Stimulated activated CD4-positive, alpha-beta T cell treated with anti-CD3 and anti-CD28 coated beads, TNF-alpha, amount 100 ng/mL, for 48 hours (primary cell): ENCODE measurements around the gene CDC42BPG.

Source experiments
- DNase-seq, 3 donors: peaks; one replicate each; pipeline ENCODE4 v3.0.0-alpha.2; 2020; ENCODE audit warnings: low read depth in 3 of 3

Gene CDC42BPG

DNA sequence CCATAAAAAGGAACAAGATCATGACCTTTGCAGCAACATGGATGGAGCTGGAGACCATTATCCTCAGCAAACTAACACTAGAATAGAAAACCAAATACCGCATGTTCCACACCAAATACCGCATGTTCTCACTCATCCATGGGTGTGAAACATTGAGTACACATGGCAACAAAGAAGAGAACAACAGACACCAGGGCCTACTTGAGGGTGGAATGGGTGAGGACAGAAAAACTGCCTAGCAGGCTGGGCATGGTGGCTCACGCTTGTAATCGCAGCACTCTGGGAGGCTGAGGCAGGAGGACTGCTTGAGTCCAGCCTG, 21.7 kb upstream of the CDC42BPG start:
- no peak for DNase-seq

DNA sequence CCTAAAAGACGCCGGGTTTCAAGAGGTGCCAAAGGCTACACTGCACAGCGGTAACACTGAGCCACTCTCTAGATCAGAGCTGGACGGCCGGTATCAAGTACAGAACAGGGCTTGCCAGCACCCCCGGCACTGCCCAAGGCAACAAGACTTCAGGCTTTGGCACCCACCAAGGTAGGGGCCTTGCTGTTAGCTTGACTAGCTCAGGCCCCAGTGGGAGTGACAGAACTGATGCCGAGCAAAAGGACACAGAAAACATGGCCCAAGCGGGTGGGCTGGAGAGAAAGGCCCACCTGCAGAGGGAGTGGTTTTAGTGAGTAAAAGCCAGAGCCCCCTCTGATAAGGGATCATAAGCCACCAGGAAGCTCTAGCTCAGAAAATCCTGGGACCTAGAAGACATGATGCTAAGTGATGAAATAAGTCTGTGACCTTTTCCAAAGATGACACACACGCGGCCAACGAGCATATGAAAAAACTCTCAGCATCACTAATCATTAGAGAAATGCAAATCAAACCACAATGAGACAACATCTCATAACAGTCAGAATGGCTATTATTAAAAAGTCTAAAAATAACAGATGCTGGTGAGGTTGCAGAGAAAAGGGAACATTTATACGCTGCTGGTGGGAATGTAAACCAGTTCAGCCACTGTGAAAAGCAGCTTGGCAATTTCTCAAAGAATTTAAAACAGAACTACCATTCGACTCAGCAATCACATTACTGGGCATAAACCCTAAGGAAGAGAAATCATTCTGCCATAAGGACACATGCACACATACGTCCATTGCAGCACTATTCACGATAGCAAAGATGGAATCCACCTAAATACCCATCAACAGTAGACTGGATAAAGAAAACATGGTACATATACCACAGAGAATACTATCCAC, 21.1 kb upstream of the CDC42BPG start:
- no peak for DNase-seq

DNA sequence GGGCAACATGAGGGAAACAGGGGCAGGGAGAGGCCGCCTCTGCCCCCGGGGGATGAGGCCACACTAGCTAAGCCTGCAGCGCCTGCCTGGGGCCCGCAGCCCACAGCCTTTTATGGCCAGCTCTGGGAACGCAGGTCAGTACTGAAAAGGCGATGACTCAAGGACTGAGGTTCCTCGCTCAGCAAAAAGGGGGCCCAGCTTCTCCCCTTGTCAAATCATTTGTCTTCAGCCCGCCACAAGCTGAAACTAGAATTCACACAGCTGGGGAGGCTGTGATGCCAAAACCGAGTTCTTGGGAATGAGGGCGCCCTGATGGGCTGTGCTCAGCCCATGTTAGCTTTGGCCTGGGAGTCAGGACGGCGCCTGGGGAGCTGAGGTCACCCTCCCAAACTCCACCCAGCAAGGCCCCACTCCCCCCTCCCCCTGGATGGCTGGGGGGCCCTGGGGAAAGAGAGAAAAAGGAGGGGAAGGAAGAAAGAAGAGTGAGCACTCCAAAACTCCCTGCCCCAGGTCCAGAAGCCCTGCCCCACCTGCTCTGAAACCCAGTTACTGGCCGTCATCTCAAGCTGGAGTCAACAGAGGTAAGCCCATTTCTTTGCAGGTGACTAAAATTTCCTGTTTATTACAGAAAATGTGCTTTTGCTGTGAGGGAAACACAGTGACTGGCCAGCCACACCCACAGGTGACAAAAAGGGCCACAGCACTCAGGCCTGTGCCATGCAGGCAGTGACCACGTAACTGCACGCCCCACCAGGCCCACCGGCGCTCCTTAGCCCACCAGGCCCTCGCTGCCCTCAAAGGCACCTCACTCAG, 20.2 kb upstream of the CDC42BPG start:
- peak in 1 of 3 donors; percentile 73 for DNase-seq

DNA sequence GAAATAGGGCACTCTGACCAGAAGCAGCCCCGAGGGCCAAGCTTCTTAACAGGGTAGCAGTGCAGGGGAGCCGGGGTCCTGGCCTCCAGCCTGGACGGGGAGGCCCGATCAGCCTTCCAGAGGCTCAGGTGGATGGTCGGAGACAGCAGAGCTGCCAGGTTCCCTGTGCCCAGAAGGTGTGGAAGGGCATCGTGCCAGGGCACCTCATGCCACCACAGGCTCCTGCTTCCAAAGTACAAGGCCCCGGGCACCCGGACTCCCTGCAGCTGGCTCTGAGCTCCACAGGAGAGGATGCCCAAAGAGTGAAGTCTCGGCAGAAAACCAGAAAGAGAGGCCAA, 19.7 kb upstream of the CDC42BPG start:
- DNase-seq, result no peak

DNA sequence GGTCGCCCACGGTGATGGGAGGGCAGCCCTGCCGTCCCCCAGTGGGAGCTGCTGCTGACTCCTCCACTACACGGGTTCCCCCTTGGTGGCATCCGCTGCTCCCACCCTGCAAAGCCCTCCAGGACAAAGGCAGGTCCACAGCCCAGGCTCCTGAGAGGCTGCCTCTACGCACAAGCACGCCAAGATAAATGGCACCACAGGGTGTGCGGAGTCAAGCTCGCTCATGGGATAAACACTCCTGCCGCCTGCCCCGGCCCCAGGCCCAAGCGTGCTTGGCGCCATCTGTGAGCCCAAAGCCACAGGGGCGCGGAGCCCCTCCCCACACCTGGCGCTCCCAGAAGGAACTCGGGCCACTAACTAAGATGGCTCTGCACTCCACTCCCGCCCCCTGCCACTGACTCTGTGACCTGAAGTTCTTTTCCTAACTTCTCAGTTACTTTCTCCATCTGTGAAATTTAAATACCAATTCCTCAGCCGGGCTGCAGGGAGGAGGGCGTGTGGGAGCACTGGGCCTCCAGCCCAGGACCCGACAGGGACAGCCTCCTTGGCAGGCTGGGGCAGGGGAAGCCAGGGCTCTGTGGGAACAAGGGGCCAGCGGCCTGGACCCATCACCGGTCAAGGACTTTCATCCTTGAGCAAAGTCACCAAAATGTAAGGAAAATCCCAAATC, 19.1 kb upstream of the CDC42BPG start:
- DNase-seq, result no peak

DNA sequence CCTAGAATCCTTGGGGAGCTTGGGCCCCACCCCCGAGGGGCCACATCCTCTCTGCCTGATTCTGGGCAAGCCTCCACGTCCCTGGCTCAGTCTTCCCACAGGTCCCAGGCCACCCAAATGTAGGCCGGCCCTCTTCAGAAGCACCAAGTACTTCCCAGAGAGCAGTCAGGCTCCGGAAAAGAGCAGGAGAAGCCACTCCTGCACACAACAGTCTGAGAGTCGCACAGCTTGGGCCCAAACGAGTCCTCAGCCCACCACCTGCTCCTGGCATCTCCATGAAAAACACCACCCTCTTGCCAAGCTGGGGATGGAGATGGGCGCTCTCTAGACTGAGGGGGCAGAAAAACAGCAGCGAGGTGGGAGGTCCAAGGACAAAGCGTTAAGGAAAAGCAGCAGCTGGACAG, 18.5 kb upstream of the CDC42BPG start:
- DNase-seq, result no peak

DNA sequence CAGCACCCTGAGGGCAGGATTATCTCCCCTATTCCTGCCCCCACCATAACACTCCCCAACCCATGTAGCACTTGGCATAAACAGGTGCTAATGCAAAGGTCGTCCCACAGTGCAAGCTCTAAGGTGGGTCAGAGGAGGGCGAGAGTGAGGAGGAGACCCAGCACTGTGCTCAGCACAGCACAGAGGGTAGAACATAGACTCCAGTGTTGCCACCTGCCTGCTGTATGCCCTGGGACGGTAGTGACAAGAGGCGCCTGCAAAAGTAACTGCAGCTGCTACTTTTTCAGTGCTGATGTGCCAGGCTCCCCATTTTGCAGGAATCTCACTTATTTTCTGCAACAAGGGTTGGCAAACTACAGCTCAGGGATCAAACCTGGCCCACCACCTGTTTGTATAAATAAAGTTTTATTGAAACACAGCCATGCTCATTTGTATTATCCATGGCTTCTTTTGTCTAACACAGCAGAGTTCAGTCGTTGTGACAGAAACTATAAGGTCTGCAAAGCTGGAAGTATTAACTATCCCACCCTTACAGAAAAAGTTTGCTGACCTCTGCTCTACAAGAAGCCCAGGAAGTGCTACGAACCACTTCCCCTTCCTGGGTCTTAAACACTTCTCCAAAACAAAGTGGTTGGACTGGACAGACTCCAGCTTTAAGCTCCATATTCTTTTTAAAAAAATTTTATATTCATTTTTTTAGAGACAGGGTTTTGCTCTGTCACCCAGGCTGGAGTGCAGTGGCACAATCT, 16.9 kb upstream of the CDC42BPG start:
- DNase-seq, result no peak

DNA sequence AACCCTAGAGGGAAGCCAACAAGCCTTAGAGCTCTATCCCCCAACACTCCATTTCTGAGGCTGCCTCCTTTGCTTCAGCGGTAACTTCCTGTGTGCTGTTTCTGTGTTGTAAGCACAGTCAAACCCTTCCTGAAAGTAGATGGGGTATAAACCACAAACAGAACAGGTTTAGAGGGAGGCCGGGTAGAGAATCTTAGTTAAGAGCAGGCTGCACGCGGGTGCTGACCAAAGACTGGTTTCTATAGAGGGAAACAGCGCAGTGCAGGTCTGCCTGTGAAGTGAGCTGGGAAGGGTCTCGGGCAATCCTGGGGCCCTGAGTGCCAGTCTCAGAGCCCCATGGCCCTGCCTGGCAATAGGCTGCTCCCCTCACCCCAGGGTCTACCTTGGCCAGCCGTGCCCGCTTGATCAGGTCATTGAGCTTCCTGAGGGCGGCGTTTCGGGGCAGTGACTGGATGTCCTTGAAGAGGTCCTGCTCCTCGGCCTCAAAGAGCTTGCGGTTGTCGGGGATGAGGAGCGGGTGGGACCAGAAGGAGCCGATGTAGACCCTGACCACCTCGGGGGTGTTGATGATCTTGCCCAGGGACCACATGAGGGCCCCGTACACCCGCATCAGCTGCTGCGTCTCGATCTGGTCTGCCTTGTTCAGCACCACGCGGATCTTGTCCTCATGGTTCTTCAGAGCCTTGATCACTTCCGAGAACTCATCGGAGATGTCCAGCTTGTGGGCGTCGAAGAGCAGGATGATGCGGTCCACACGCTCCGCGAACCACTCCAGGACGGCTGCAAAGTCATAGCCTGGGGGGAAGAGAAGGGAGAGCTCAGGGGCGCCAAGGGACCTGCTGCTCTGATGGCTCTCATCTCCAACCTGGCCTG, 15.3 kb upstream of the CDC42BPG start:
- peak in 1 of 3 donors; percentile 60 for DNase-seq

DNA sequence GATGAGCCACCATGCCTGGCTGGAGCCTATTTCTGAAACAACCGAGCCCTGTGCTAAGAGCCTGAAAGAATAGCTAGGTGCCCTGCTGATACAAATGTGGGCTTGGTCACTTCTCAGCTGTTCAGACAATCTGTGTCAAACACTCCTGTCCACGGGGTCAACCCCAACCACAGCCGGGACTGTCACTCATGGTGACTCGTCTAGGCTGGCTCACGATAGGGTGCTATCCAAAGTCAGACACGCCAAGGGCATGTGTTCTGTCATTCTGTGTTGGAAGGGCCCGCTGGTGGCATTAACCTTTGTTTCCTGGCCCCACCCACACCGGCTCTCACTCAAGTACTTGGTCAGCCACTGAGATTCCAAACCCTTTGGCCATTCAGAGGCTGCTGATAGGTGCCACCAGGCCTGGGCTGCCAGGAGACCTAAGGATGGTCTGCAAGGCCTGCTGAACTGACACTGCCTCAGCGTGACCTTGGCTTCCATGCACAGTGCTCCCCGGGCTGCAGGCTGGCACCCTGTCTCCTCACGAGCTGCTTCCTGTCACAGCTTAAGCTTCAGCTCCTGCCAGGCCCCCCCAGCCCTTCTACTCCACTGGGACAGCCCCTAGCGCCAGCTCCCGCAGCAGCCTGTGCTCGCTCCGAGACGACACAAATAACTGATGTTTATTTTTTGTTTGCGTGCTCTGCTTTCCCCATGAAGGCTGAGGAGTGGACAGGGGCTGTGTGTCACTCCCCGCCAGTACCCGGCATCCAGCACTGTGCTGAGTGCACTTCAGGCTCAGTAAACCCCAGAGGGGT, 14.2 kb upstream of the CDC42BPG start:
- DNase-seq, result no peak

DNA sequence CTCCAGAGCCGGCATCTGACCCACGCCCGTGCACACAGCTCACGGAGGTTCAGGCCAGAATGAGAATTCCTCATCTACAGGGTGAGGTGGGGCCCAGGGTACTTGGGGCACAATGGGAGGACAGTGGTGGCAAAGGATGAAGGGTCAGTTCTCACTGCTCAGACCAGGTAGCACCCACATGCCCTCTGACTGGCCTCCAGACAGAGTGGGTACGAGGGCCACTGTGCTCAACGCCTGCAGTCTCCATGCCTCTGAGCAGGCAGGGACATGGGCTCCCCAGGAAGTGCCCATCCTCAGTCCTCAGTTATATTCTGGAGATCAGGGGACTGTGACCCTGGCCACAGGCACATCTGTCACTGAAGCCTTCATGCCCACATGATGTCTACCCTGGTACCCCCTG, 13.0 kb upstream of the CDC42BPG start:
- no peak for DNase-seq

DNA sequence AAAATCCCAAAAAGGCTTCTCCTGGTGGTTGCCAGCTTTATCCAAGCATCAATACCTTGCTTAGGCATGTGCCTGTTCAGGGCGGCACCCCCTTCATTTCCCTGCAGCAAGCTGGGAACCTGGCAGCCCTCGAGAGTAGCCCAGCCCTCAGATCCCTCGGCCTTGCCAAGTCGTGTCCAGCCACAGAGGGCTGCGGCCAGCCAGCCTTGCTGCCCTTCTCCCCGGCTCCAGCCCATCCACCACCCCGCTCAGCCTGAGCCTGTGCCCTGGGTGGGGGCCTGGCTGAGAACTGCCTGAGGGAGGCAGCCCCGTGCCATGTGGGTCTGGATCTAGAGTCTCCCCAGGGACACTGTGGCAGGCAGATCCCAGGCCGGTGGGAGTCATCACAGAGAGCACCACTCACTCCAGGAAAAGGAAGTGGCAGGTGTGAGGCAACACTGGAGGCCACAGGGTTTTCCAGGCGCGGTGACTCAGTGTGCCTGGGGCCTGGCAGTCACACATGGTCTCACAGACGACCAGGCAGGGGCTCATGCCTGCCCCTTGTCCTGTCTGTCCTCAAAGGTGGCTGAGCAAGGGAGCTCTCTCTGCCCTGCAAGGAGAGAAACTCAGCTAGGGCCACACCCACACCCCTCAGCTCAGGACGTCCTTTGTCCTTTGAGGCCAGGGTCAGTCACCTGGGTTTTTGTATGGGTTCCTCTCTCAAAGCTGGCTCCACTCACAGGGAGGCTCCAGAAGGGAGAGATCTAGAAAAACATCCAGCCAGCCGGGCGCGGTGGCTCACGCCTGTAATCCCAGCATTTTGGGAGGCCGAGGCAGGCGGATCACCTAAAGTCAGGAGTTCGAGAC, 12.2 kb upstream of the CDC42BPG start:
- DNase-seq, result peak in 2 of 3 donors; percentile 58 to 65

DNA sequence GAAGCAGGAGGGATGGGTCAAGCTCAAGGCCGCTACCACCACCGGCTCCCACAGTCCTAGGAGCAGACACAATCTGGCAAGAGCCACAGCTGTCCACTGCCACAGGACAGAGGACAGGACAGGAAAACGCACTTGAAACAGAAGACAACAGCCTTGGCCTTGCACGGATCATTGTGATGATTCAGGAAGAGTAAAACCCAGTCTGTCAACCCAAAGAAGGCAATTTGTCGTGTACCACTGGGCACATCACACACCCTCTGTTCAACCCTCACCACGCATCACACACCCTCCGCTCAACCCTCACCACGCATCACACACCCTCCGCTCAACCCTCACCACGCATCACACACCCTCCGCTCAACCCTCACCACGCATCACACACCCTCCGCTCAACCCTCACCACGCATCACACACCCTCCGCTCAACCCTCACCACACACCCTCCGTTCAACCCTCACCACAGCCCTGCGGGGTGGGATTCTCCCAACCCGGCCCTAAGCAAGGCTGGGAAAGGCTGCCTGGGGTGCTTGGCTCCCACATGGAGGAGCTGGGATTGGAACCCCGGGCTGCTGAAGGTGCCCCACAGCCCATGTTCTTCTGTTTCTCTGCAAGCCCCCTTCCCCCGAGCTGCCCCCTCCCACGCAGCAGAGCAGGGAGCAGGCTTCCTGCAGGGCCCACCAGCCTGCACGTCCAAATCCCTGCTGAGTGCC, 11.3 kb upstream of the CDC42BPG start:
- DNase-seq, result no peak

DNA sequence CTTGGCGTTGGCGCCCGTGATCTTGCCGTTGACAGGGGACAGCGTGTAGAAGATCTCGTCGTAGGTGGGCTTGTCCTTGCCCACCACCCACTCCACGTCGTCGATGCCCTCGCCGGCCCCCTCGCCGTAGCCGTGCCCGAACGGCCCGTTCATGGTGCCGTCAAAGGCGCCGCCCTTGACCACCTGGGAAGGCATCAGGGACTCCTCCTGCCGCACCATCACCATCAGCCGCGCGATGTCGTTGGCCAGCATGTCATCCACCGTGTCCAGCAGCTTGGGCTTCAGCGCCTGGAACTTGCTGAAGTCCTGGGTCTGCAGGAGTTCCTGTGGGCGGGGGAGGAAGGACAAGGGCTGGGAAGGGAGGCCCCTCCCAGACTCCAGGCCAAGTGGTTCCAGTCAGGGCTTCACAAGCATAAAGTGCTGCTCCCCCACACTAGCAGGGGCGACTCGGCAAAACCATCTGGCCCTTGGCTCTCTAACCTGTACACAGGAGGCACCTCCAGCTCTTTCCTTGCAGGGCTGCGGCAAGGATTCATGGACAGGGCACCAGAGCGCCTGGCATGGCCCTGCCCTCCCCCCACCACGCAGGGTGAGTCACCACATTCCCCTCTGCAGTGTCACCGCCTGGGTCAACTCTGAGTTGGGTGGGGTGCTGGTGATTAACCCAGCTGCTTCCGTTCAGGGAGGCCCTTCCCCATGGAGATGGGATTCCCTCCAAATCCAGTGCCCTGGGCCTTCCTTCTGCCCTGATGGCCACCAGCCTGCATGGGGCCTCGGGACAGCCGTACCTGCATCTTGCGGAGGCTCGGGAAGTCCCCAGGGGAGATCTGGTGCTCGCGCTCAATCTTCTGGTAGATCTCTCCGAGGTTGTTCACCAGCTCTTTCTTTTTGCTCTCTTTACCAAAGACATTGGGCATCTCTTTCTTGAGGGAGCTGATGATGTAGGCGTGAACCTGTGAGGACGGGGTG, 10.4 kb upstream of the CDC42BPG start:
- DNase-seq, result no peak

DNA sequence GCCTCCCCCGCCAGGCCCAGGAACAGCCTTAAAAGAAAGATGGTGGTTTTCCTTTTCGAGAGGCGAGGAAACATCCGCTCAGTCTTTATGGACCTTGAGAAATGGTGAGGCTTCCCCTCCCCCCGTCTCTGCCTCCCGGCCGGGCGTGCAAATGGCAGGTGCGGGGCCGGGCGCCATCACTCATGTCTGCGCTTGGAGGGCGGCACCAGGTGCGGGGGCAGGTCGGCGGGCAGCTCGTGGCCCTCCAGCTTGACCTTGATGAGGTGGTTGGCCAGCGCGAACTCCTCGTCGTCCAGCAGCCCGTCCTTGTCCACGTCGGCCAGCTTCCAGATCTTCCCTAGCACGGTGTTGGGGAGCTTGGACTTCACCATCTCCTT, 9.7 kb upstream of the CDC42BPG start:
- DNase-seq, result no peak

DNA sequence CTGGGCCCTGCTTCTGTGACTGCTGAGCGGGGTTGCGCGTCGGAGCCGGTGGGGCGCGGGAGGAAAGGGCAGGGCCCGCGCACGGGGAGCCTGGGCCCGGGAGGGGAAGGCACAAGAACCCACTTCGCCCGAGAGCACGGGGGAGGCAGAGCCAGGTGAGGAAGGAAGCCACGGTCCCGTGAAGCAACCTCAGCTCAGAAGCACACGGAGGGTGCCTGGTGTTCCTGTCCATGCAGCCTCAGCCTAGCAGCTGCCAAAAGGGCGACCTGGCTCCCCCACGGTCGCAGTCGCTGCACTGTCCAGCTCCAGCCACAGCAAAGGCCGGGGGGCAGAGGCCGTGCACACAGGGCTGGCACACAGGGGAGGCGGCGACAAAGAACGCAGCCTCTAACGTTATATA, 9.3 kb upstream of the CDC42BPG start:
- no peak for DNase-seq

DNA sequence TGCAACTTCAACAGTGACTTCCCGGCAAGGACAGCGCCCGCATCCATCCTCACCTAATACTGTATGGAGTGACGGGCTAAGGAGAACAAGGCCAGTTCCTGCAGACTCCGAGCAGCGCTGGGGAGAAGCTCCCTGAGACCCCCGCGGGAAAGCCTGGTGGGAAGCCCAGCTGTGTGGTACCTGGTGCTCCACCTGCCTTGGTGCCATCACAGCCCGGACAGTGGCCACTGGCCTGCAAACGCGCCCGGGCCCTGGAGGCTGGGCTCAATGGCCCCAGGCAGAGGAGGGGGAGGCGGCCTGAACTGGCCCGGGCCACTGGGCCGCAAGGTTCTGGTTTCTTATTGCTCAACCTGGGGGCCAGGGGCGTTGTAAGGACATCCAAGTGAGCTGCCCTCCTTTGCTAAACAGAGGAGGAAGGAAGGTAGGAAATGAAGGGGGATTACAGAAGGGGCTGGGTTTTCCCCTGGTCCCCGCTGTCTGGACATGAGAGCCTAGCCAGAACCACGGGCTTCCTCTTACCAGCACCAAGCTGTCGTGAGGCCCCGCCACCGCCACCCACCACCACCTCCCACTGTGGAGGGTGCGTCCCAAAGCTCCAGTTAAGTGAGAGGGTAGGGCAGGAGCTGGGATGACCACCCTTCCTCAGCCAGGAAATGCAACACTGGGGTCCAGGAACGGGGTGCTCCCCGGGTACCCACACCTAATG, 8.5 kb upstream of the CDC42BPG start:
- DNase-seq, result no peak

DNA sequence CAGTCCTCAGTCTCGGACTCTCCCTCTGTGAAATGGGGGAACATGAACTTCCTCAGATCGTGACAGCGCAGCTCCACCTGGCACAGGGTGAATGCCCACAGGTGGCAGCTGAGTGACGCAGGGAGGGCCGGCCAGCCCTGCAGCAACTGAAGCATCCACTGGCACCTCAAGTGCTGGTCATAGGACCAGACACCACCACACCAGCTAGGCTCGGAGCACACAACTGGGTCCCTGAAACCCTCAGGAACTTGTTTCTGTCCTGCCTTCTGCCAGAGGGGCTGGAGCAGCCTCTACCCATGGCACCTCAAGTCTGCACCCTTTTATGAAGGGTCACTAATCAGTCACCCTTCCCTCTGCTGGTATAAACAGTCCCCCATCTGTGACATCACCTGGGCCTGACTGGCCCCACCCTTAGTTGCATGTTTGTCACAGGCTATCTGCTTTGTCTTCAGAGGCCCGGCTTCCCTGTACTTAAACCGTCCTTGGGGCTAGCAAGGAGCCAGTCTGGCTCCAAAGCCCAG, 7.4 kb upstream of the CDC42BPG start:
- DNase-seq, result no peak
